ENCODE data around the gene RPL18.
"Not testable (repeated sequence)": the region's sequence is repeated elsewhere in the genome, so short reads cannot be mapped to it uniquely, and the experiment has no call there.

The RPL18 gene

GRCh38 chr19:48611872-48612271 is 7.1 kb downstream of the RPL18 start:
- no peak for DNase-seq

GRCh38 chr19:48609571-48610108 is 9.3 kb downstream of the RPL18 start:
- DNase-seq: no peak

GRCh38 chr19:48608798-48609263 is 10.1 kb downstream of the RPL18 start:
- DNase-seq: peak; percentile 75

GRCh38 chr19:48607359-48607755 is 11.6 kb downstream of the RPL18 start:
- no peak for DNase-seq

GRCh38 chr19:48606463-48607358 is 12.3 kb downstream of the RPL18 start, which contains the start of gene SPACA4:
Gene SPACA4, plus strand, starts transcription at chr19:48606742. Its CDS starts 237 bp downstream, at chr19:48606979.
- DNase-seq: no peak

- DNase-seq: no peak
Observed at GRCh38 chr19:48603850-48604249, 15.1 kb downstream of the RPL18 start.

- DNase-seq: no peak
Observed at GRCh38 chr19:48603449-48603848, 15.5 kb downstream of the RPL18 start.

GRCh38 chr19:48603001-48603400 is 16.0 kb downstream of the RPL18 start:
- no peak for DNase-seq

- no peak for DNase-seq
Observed at GRCh38 chr19:48600679-48601417, 18.1 kb downstream of the RPL18 start.

- no peak for DNase-seq
Observed at GRCh38 chr19:48598996-48599700, 19.8 kb downstream of the RPL18 start.

GRCh38 chr19:48596679-48597465 is 22.1 kb downstream of the RPL18 start:
- no peak for DNase-seq

GRCh38 chr19:48596237-48596636 is 22.7 kb downstream of the RPL18 start:
- DNase-seq: no peak

- no peak for DNase-seq
Observed at GRCh38 chr19:48595833-48596232, 23.1 kb downstream of the RPL18 start.

GRCh38 chr19:48595171-48595570 is 23.8 kb downstream of the RPL18 start:
- DNase-seq: no peak

- no peak for DNase-seq
Observed at GRCh38 chr19:48591021-48591420, 28.0 kb downstream of the RPL18 start.

- peak; percentile 92 for DNase-seq
Observed at GRCh38 chr19:48588670-48589401, 30.1 kb downstream of the RPL18 start.

GRCh38 chr19:48587387-48587786 is 31.6 kb downstream of the RPL18 start:
- no peak for DNase-seq

- no peak for DNase-seq
Observed at GRCh38 chr19:48582168-48582567, 36.8 kb downstream of the RPL18 start.

- no peak for DNase-seq
Observed at GRCh38 chr19:48578891-48579290, 40.1 kb downstream of the RPL18 start.

- not testable (repeated sequence) for DNase-seq
Observed at GRCh38 chr19:48577908-48578307, 41.1 kb downstream of the RPL18 start.

- DNase-seq: no peak
Observed at GRCh38 chr19:48575931-48576622, 42.9 kb downstream of the RPL18 start.

All from NCI-H82 (cell line).